ENCODE measurements around the gene SMIM20. TPM values are rescaled to one million over a fixed set of nuclear protein-coding genes. Genes with fewer than 3 reads are reported as not detected.

Gene SMIM20
- total RNA-seq, 2 experiments from 2014 or later: 7.2 to 9.1 TPM

DNA sequence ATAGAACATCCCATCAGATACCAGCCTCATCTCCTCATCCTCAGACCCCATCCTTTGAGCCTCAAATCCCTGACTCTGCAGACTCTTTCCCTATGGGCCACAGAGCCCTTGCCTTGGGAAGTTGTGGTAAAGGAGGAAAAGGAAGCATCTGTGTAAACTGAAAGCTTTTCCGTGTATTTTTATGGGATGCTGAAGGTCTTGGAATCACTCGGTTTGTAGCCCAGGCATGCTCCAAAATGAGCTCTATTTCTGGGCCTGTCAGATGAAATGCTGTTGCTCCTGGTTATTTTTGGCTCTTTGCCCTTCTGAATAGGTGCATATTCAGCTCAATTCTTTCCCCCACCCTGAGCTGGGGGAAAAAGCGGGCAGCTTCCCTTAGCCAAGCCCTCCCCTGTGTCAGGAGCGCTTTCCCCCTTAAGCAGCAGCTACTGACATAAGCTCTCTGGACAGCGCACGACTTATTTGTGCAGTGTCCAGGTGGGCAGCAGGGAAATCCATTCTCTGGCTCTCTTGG lies 46.2 kb upstream of the SMIM20 start:
- intact Hi-C loops (cut with DNase I, micrococcal nuclease): loop anchor here in 1 of 2 experiments (2.0 kb wide), 1 partner anchor 29 kb away; no protein-coding TSS in a partner anchor
- no peak overlapping the region for H3K27ac ChIP-seq (ENCODE audit: low read depth in 1 of 2, low read length in 2 of 2)

GRCh38 chr4:25870081-25870480 lies 43.9 kb upstream of the SMIM20 start:
- no peaks in the 10 kb centered on the region for H3K9me3 ChIP-seq (ENCODE audit: control insufficient read depth in 1 of 2, insufficient read depth in 1 of 2, low read length in 2 of 2)
- intact Hi-C loops (cut with DNase I, micrococcal nuclease): no loop called here
- TF ChIP-seq, protein P1, sequence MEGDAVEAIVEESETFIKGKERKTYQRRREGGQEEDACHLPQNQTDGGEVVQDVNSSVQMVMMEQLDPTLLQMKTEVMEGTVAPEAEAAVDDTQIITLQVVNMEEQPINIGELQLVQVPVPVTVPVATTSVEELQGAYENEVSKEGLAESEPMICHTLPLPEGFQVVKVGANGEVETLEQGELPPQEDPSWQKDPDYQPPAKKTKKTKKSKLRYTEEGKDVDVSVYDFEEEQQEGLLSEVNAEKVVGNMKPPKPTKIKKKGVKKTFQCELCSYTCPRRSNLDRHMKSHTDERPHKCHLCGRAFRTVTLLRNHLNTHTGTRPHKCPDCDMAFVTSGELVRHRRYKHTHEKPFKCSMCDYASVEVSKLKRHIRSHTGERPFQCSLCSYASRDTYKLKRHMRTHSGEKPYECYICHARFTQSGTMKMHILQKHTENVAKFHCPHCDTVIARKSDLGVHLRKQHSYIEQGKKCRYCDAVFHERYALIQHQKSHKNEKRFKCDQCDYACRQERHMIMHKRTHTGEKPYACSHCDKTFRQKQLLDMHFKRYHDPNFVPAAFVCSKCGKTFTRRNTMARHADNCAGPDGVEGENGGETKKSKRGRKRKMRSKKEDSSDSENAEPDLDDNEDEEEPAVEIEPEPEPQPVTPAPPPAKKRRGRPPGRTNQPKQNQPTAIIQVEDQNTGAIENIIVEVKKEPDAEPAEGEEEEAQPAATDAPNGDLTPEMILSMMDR (IDR thresholded peaks at IDR 0.05): no peak
- Mint-ChIP-seq H3K27ac (no peak overlapping the region), H3K4me1 (ENCODE audit: low read depth) (no peaks in the 10 kb centered on the region), H3K27me3 (no peaks in the 10 kb centered on the region), H3K36me3 (ENCODE audit: low read depth) (no peaks in the 10 kb centered on the region), H3K9me3 (no peaks in the 10 kb centered on the region), H3K4me3 (no peak overlapping the region)
- no peak overlapping the region for H3K4me3 ChIP-seq (ENCODE audit: low read length)
- H3K36me3 ChIP-seq (ENCODE audit: insufficient read depth, low read length): no peaks in the 10 kb centered on the region
- H3K27me3 ChIP-seq (ENCODE audit: control insufficient read depth in 1 of 2, insufficient read depth in 2 of 2, low read length in 2 of 2): no peaks in the 10 kb centered on the region
- no peak overlapping the region for H3K27ac ChIP-seq (ENCODE audit: low read depth in 1 of 2, low read length in 2 of 2)
- H3K4me1 ChIP-seq (ENCODE audit: insufficient read depth, low read length): no peaks in the 10 kb centered on the region
- ChIA-PET POLR2A (interaction anchor here (2.8 kb wide), 1 partner anchor 10 kb away, joined by 8 read pairs; no protein-coding TSS in a partner anchor), CTCF (interaction anchor here (1.2 to 1.3 kb wide), 2 partner anchors 15 to 28 kb away, joined by 3 read pairs; no protein-coding TSS in a partner anchor)
- no peak for ATAC-seq (ENCODE audit: poor library complexity)
- no peak for DNase-seq

More for the DNA sequence above, 46.2 kb upstream of the SMIM20 start:
- TF ChIP-seq, protein P1 (IDR thresholded peaks at IDR 0.05): no peak
- ATAC-seq (ENCODE audit: poor library complexity) (no peak), DNase-seq (no peak)
- H3K4me1 ChIP-seq (ENCODE audit: insufficient read depth, low read length): peaks cover 11% of the 10 kb centered on the region
- H3K27me3 Mint-ChIP-seq: no peaks in the 10 kb centered on the region
- H3K4me1 Mint-ChIP-seq (ENCODE audit: low read depth): no peaks in the 10 kb centered on the region
- H3K9me3 ChIP-seq (ENCODE audit: control insufficient read depth in 1 of 2, insufficient read depth in 1 of 2, low read length in 2 of 2): no peaks in the 10 kb centered on the region
- H3K27ac Mint-ChIP-seq: no peak overlapping the region
- POLR2A ChIA-PET: interaction anchor here (2.8 kb wide), 1 partner anchor 8 kb away, joined by 8 read pairs; no protein-coding TSS in a partner anchor
- H3K36me3 ChIP-seq (ENCODE audit: insufficient read depth, low read length): no peaks in the 10 kb centered on the region
- H3K36me3 Mint-ChIP-seq (ENCODE audit: low read depth): no peaks in the 10 kb centered on the region
- CTCF ChIA-PET: no interaction called here
- no peaks in the 10 kb centered on the region for H3K9me3 Mint-ChIP-seq
- H3K4me3 ChIP-seq (ENCODE audit: low read length): no peak overlapping the region
- H3K27me3 ChIP-seq (ENCODE audit: control insufficient read depth in 1 of 2, insufficient read depth in 2 of 2, low read length in 2 of 2): no peaks in the 10 kb centered on the region
- H3K4me3 Mint-ChIP-seq: no peak overlapping the region

DNA sequence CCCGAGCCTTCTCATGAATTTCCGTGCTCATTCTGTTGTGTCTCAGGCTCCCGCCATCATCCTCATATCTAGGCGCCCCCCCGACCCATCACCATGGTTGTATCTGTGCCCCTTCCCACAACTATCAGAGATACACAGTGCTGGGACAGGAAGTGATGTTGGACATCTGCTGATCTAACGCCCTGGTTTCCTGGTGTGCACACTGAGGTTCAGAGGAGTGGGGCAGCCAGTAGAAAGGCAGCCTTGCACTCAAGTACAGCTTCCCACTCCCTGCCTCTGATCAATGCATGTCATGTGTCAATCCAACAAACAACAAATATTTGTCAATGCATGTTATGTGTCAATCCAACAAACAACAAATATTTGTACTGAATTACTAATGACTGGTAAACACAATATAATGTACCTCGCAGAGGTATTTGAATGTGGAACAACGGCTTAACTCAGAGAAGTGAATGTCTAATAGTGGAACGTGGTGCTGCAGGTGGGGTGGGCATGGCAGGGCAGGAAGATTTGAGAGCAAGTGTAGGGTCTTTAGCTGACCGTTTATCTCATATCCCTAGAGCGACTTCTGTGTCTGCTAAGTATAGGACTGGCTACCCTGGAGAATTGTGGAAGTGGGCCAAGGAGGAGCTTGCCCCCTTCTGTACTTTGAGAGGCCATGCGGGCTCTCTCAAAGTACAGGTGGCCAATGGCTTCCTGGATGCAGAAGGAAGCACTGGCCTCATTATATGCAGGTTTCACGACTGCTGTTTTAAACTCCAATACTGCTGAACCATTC lies 41.0 kb upstream of the SMIM20 start:
- intact Hi-C loops (cut with DNase I, micrococcal nuclease): no loop called here
- no peak overlapping the region for H3K4me3 Mint-ChIP-seq
- ChIA-PET POLR2A (no interaction called here), CTCF (no interaction called here)
- no peak overlapping the region for H3K4me3 ChIP-seq (ENCODE audit: low read length)
- no peaks in the 10 kb centered on the region for H3K36me3 ChIP-seq (ENCODE audit: insufficient read depth, low read length)
- no peak overlapping the region for H3K27ac Mint-ChIP-seq
- no peaks in the 10 kb centered on the region for H3K9me3 ChIP-seq (ENCODE audit: control insufficient read depth in 1 of 2, insufficient read depth in 1 of 2, low read length in 2 of 2)
- H3K4me1 Mint-ChIP-seq (ENCODE audit: low read depth): no peaks in the 10 kb centered on the region
- no peaks in the 10 kb centered on the region for H3K9me3 Mint-ChIP-seq
- no peak for DNase-seq
- TF ChIP-seq, protein P1 (IDR thresholded peaks at IDR 0.05): no peak
- H3K4me1 ChIP-seq (ENCODE audit: insufficient read depth, low read length): no peaks in the 10 kb centered on the region
- H3K36me3 Mint-ChIP-seq (ENCODE audit: low read depth): no peaks in the 10 kb centered on the region
- ATAC-seq (ENCODE audit: poor library complexity): no peak
- no peaks in the 10 kb centered on the region for H3K27me3 ChIP-seq (ENCODE audit: control insufficient read depth in 1 of 2, insufficient read depth in 2 of 2, low read length in 2 of 2)
- no peaks in the 10 kb centered on the region for H3K27me3 Mint-ChIP-seq
- no peak overlapping the region for H3K27ac ChIP-seq (ENCODE audit: low read depth in 1 of 2, low read length in 2 of 2)

Measured in CD4-positive, alpha-beta T cell (primary cell).